Measurements from ENCODE around the gene NPY. TPM values are rescaled to one million over a fixed set of nuclear protein-coding genes. Genes with fewer than 3 reads are reported as not detected.

Gene NPY
- total RNA-seq, 1 donor from 2014 or later: not detected

- Histone ChIP-seq H3K4me1 (peaks cover 14% of the 10 kb centered on the region), H3K27me3 (ENCODE audit: low read depth) (peaks cover 98% of the 10 kb centered on the region), H3K9me3 (replicated peaks) (no peaks in the 10 kb centered on the region), H3K36me3 (no peaks in the 10 kb centered on the region), H3K27ac (replicated peaks) (no peak overlapping the region), H3K4me3 (peak overlapping the region; percentile 33)
- intact Hi-C loops (cut with micrococcal nuclease): no loop called here
- no peak for DNase-seq
- TF ChIP-seq CTCF (IDR thresholded peaks at IDR 0.05; ENCODE audit: borderline replicate concordance): no peak
Measured at GRCh38 chr7:24283554-24283896, 465 bp upstream of the NPY start.

GRCh38 chr7:24284699-24285506, 913 bp downstream of the NPY start:
- intact Hi-C loops (cut with micrococcal nuclease): no loop called here
- Histone ChIP-seq H3K4me3 (peak overlapping the region; percentile 33), H3K27me3 (ENCODE audit: low read depth) (peaks cover 99% of the 10 kb centered on the region)

GRCh38 chr7:24290004-24290641, 6.1 kb downstream of the NPY start:
- H3K4me1 ChIP-seq: no peaks in the 10 kb centered on the region
- DNase-seq: no peak
- no peak overlapping the region for H3K4me3 ChIP-seq
- H3K27me3 ChIP-seq (ENCODE audit: low read depth): peaks cover 66% of the 10 kb centered on the region
- no peak overlapping the region for H3K27ac ChIP-seq (replicated peaks)
- intact Hi-C loops (cut with micrococcal nuclease): no loop called here
- H3K9me3 ChIP-seq (replicated peaks): no peaks in the 10 kb centered on the region
- H3K36me3 ChIP-seq: no peaks in the 10 kb centered on the region
- TF ChIP-seq CTCF (IDR thresholded peaks at IDR 0.05; ENCODE audit: borderline replicate concordance): peak; percentile 39

More at GRCh38 chr7:24284699-24285506, 913 bp downstream of the NPY start:
- Histone ChIP-seq H3K4me1 (peaks cover 14% of the 10 kb centered on the region), H3K9me3 (replicated peaks) (no peaks in the 10 kb centered on the region), H3K36me3 (no peaks in the 10 kb centered on the region), H3K27ac (replicated peaks) (no peak overlapping the region)
- no peak for DNase-seq
- TF ChIP-seq CTCF (IDR thresholded peaks at IDR 0.05; ENCODE audit: borderline replicate concordance): no peak

GRCh38 chr7:24291271-24291670, 7.3 kb downstream of the NPY start:
- no peak overlapping the region for H3K4me3 ChIP-seq
- intact Hi-C loops (cut with micrococcal nuclease): no loop called here
- peaks cover 55% of the 10 kb centered on the region for H3K27me3 ChIP-seq (ENCODE audit: low read depth)
- no peaks in the 10 kb centered on the region for H3K9me3 ChIP-seq (replicated peaks)
- no peak for DNase-seq
- no peaks in the 10 kb centered on the region for H3K36me3 ChIP-seq
- no peaks in the 10 kb centered on the region for H3K4me1 ChIP-seq
- no peak for TF ChIP-seq CTCF (IDR thresholded peaks at IDR 0.05; ENCODE audit: borderline replicate concordance)
- H3K27ac ChIP-seq (replicated peaks): no peak overlapping the region

GRCh38 chr7:24297362-24297761, 13.4 kb downstream of the NPY start:
- intact Hi-C loops (cut with micrococcal nuclease): no loop called here
- no peak for DNase-seq
- H3K4me3 ChIP-seq: no peak overlapping the region

More at GRCh38 chr7:24297362-24297761, 13.4 kb downstream of the NPY start:
- Histone ChIP-seq H3K9me3 (replicated peaks) (peaks cover 10% of the 10 kb centered on the region), H3K27ac (replicated peaks) (no peak overlapping the region), H3K36me3 (no peaks in the 10 kb centered on the region), H3K27me3 (ENCODE audit: low read depth) (peaks cover 11% of the 10 kb centered on the region), H3K4me1 (no peaks in the 10 kb centered on the region)
- TF ChIP-seq CTCF (IDR thresholded peaks at IDR 0.05; ENCODE audit: borderline replicate concordance): no peak

Measured in left ventricle myocardium inferior (tissue), 1 donor.